Stimulated activated CD4-positive, alpha-beta T cell treated with anti-CD3 and anti-CD28 coated beads, TNF-alpha, amount 100 ng/mL, for 48 hours (primary cell): ENCODE measurements around the gene LETM1.

Experiments
- DNase-seq, 3 donors: peaks; one replicate each; pipeline ENCODE4 v3.0.0-alpha.2; 2020; ENCODE audit warnings: low read depth in 3 of 3

LETM1 gene

DNA sequence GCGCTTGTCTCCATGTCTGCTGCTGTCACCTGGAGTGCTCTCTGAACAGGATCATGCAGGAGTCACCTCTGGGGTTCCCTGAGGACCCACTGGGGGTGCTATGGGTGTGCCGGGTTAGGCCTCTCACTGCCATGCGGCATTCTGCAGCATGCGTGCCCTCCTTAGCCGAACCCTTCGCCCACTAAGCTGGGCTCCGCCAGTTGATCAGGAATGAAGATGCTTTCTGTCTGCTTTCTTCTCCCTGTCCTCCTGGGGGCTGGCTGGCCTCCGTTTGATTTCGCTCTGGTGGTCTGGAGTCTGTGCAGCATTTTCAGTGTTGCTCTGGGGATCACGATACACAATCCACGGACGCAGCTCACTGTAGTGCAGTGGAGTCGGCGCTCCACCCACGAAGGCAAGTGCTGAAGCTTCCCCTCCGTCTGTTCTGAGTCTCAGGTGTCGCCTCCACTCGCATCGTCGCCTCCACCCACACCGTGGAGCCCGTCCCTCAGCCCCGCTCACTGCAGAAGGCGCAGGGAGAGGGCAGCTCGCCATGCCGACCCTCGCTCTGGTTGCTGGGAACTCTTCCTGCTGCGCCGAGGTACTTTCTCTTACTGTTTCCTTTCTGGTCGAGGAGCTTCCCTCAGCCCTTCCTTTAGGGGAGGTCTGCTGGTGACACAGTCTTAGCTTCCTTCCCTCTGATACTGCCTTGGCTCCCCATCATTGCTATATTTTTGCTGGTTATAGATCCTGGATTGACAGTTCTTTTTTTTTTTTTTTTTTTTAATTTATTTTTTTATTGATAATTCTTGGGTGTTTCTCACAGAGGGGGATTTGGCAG lies 29.2 kb downstream of the LETM1 start:
- no peak for DNase-seq

DNA sequence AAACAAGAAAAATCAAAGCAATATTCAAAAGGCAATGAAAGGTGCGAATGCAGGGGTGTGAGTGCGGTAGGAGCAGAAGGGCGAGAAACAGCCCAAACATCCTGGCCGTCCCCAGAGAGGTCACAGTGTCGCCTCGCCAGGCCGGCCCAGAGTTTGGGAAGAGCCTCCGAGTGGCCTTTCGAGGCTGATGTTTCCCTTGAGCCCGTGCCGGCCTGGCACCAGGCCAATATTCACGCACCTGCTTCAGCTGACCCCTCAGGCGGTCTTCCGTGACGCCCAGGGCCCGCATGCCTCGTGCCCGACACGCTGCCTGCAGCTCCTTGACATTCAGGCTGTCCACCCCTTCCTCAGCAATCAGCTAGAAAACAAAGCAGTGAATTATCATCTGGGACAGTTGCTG lies 30.6 kb downstream of the LETM1 start:
- DNase-seq = no peak

- DNase-seq = no peak
Measured at GRCh38 chr4:1824746-1825145, 31.2 kb downstream of the LETM1 start.

GRCh38 chr4:1823545-1823932 lies 32.4 kb downstream of the LETM1 start:
- DNase-seq = no peak

- DNase-seq = no peak
Measured at GRCh38 chr4:1822568-1823544, 33.1 kb downstream of the LETM1 start.

- DNase-seq = no peak
Measured at GRCh38 chr4:1821679-1822567, 34.0 kb downstream of the LETM1 start.

- no peak for DNase-seq
Measured at GRCh38 chr4:1819816-1820215, 36.1 kb downstream of the LETM1 start.

- no peak for DNase-seq
Measured at GRCh38 chr4:1819284-1819683, 36.7 kb downstream of the LETM1 start.

- no peak for DNase-seq
Measured at GRCh38 chr4:1815997-1816860, 39.7 kb downstream of the LETM1 start.

- DNase-seq = no peak
Measured at GRCh38 chr4:1815096-1815996, 40.6 kb downstream of the LETM1 start.

GRCh38 chr4:1814453-1814852 lies 41.5 kb downstream of the LETM1 start:
- no peak for DNase-seq

DNA sequence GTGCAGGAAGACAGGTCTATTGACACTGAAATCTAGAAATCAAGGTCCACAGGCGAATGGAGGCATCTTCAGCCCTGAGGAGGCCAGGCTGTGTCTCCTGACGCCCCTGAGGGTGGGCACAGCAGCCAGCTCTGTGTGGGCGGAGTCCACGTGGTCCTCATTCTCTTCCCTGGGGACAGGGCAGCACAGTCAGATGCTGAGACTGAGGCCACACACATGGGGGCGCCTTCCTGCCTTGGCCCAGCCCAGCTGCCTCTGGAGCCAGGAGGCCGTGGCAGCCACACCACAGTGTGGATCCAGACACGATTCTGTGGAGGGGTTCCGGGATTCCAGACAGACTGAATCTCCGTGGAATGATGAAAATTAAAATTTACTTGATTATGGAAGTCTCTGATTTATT lies 42.0 kb downstream of the LETM1 start:
- DNase-seq = no peak

- DNase-seq = no peak
Measured at GRCh38 chr4:1813231-1813630, 42.7 kb downstream of the LETM1 start.

- DNase-seq = no peak
Measured at GRCh38 chr4:1812720-1813119, 43.2 kb downstream of the LETM1 start.

DNA sequence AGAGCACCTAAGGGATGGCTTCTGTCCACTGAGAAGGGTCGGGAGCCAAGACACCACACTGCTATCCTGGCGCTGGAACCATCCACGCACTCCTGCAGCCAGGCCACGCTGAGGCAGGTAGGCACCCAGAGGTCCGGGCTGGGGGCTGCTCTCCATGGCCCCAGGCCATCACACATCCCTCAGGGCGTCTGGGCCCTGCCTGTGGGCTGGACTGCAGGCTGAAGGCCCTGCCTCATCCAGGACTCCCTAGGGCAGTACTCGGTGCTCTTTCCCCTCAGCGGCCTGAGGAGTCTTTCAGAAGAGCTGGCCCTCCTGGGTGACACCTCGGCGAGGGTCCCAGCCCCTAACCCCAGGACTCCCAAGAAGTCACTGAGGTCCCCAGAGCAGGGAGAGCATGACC lies 45.2 kb downstream of the LETM1 start:
- no peak for DNase-seq

GRCh38 chr4:1809754-1810502 lies 46.0 kb downstream of the LETM1 start:
- DNase-seq = peak; percentile 41 to 68 (median 62)

- DNase-seq = no peak
Measured at GRCh38 chr4:1808851-1809753, 46.9 kb downstream of the LETM1 start.

DNA sequence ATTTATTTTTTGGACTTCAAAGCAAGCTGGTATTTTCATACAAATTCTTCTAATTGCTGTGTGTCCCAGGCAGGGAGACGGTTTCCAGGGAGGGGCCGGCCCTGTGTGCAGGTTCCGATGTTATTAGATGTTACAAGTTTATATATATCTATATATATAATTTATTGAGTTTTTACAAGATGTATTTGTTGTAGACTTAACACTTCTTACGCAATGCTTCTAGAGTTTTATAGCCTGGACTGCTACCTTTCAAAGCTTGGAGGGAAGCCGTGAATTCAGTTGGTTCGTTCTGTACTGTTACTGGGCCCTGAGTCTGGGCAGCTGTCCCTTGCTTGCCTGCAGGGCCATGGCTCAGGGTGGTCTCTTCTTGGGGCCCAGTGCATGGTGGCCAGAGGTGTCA lies 47.6 kb downstream of the LETM1 start:
- DNase-seq = no peak
